GM04503 (cell line): ENCODE data around the gene COX7B.
"Not testable (repeated sequence)": the region's sequence is repeated elsewhere in the genome, so short reads cannot be mapped to it uniquely, and the experiment has no call there.

Source experiments
- DNase-seq: peaks from one replicate; pipeline ENCODE4 v3.0.0-alpha.2; 2012; ENCODE audit warnings: low read depth

Gene COX7B, protein sequence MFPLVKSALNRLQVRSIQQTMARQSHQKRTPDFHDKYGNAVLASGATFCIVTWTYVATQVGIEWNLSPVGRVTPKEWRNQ

DNA sequence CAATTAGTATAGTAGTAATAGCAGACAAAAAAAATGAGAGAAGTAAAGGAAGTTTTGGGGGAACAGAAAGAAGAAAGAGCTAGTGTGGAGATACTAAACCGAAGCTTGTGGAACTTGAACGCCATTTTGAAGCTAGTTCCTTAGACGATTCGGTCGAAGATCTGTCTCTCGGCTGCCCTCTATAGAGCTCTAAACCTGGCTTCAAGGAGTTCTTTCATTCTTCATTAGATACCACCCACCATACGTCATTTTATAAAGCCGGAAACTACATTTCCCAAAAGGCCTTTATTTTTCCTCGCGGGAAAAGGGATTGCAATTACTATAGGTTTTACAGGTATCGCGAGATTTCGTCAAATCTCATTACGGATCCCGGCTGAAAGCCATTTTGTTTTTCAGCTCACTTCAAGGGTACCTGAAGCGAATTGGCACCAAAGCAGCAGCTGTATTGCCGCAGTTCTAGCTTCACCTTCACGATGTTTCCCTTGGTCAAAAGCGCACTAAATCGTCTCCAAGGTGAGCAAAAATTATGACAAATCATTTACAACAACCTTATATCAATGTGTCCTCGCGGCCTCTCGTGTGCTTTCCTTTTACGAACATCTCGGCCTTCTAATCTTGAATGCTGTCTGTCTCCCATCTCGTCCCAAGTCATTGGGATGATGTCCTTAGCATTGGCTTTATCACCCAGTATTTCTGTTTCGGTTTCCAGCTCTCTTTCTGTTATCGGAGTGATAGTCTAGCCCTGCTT is at the start of gene COX7B:
Gene COX7B (plus strand): TSS at position 388 of the 748 bp plus-strand sequence. CDS start 86 bp downstream, at position 474.
- DNase-seq, result peak; percentile 87

DNA sequence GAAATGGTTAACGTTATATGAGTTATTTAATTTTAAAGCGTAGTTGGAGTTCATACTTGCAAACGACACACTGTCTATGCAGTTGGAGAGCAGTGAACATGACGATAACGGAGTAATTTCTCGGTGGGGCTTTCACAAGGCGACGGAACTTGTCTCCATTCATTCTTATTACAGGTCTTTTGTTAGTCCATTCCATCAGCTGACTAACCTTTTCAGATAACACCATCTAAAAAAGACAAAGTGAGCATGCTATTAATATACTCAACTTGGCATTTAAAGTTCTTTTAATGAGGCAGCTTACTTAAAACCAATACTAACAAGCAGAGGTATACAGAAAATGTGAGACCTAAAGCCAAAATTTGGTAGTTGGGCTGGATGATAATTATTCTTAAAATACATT is 23.9 kb upstream of the COX7B start:
- DNase-seq, result no peak

DNA sequence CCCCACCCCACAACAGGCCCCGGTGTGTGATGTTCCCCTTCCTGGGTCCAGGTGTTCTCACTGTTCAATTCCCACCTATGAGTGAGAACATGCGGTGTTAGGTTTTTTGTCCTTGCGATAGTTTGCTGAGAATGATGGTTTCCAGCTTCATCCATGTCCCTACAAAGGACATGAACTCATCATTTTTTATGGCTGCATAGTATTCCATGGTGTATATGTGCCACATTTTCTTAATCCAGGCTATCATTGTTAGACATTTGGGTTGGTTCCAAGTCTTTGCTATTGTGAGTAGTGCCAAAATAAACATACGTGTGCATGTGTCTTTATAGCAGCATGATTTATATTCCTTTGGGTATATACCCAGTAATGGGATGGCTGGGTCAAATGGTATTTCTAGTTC is 17.9 kb upstream of the COX7B start:
- DNase-seq, result not testable (repeated sequence)

DNA sequence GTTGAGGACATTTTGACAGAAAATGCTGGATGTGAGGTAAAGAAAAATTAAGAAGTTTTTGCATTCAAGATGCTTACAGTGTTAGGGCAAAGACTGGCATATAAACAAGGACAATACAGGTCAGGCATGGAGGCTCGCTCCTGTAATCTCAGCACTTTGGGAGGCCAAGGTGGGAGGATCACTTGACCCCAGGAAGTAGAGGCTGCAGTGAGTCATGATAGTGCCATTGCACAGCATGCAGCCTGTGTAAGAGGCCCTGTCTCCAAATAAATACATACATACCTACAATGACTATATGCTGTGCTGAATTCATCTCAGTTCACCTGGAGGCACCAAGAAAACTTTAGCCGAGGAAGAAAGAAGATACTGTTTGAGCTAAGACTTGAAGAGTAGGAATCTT is 6.4 kb upstream of the COX7B start:
- no peak for DNase-seq

DNA sequence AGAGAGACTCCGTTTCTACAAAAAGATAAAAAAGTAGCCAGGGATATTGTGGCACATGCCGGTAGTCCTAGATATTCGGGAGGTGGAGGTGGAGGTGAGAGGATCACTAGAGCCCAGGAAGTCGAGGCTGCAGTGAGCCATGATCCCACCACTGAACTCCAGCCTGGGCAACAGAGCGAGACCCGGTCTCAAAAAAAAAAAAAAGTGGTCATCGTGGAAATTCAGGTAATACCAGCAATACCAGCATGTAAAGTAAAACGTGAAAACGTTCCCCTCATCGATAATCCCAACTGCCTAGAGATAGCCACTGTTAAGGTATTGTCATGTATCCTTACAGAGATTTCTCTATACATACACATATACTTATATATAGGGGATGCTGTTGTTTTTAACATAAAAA is 5.6 kb upstream of the COX7B start:
- no peak for DNase-seq

DNA sequence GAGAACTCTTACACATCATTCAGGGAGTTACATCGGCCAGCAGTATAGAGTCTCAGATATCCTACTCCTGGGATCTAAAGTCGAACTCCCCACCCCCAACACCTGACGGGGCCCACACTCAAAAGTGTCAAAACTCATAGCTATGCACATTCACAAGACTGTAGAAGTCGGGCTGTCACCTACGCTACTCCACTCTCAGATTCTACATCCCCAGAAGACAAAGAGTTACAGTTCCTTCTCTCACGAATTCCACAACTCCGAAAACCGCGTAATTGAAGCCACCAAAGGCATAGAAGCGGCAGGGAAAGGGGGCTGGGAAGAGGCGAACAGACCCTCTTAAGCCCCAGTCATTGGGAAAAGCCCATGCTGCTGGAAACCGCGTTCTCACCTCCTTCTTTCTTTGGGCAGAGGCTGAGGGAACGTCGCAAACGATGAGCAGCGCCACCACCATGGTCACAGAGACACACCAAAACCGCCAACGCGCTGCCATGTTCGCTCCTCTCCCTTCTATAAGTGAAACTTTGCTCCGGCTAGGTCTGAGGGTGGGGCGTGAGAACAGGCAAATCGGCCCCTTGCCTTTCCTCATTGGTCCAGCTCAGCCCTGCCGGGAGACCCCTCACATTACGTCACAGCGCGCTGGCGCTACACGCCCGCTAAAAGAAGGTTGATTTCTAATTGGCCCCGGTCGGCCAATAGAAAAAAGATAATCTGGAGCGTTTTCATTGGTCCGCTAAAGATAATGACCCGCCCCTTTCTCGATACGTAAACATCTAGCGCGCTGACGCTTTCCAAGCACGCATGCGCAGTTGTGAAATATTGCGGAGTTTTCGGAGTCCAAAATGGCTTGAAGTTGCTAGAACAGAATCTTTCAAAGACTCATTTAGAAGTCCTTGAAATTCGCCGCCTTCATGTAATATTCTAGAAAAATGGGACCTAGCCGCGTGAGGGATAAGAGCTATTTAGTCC is 4.1 kb upstream of the COX7B start, which contains the start of gene MAGT1:
Gene MAGT1 (minus strand): TSS at position 515 of the 966 bp plus-strand sequence. CDS start 25 bp downstream, at position 490.
- peak; percentile 80 for DNase-seq

DNA sequence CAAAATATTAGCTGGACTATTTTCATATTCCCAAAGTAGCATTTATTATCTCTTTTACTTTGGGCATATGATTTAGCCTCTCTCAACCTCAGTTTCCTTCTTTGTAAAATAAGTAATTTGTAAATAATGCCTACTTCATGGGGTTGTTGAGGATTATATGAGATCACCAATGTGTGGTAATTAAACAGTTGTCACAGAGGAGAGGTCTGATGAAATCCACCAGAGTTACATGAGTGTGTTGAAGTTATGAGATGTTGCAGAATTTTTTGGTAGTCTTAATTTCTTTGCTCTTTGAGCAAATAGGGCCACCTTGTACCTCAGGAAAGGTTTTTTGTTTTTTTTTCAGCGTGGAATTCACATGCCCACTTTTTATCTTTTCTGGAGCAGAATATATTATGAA is 1.4 kb downstream of the COX7B start:
- DNase-seq, result no peak

DNA sequence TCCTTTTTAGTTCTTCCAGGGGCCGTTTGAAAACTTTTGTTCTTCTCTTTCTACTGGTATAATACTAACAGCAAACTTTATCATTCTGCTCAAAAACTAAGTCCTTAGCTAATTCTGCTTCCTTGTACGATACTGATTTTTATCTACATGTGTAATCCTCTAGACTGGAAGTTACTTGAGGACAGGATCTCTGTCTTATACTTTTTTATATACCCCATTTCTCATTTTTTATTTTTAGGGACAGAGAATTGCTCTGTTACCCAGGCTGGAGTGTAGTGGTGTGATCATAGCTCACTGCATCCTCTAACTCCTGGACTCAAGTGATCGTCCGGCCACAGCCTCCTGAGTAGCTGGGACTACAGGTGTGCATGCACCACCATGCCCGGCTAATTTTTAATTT is 2.2 kb downstream of the COX7B start:
- DNase-seq, result no peak

DNA sequence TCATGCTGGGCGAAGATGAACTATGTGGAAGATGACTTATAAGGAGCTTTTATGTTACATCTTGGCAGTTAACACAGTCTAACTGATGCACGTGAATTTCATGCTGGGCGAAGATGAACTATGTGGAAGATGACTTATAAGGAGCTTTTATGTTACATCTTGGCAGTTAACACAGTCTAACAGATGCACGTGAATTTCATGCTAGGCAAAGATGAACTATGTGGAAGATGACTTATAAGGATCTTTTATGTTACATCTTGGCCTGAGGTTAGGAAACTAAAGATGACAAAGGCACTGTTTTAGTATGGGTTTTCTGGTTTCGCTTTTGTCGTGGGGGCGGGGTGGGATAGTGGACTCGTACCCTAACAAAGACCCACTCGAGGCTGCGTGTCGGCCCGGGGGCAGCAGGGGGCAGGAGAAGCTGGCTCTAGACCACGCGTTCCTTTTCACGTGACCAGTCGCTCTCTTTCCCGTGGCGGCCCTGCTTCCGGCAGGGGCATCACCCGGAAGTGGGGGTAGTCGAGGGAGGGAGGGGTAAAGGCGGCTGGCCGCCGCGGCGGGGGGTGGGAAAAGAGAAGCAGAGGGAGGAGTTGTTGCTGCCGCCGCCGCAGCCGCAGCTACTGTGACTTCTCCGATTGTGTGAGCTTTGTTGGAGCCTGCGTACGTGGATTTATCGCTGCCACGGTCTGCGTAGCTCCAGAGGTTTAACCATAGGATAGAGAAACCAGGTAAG is 11.0 kb downstream of the COX7B start, which contains the start of gene ATP7A:
Gene ATP7A (plus strand): TSS at position 586 of the 733 bp plus-strand sequence. CDS start 60,949 bp downstream, outside the sequence.
- peak; percentile 34 for DNase-seq

DNA sequence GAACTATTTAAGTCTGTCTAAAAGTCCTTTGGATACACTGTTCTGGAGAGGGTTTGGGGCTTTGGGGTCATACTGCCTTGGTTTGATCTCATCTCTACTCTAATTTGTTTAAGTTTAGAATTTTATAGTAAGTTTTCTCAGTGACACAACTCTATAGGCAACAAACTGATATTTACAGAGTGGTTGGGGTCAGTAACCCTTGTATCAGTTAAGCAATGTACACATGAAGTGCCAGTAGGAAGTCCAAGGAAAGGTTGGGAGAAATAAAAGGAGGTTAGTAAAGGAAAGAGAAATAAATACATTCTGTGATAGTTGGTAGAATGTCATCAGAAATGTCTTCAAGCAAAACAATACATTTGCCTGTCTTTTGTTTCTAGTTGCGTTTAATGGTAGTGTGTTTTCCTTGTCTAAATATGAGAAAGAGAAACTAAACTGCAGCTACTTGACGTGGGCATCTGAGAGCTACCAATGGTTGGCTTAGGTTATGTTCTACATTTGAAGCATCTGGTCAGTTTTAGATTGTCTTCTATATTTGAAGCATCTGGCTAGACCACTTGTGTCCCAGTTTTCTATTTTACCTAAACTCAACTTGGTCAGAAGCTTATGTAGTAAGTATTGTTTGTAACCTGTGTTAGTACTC is 18.1 kb downstream of the COX7B start:
- no peak for DNase-seq

DNA sequence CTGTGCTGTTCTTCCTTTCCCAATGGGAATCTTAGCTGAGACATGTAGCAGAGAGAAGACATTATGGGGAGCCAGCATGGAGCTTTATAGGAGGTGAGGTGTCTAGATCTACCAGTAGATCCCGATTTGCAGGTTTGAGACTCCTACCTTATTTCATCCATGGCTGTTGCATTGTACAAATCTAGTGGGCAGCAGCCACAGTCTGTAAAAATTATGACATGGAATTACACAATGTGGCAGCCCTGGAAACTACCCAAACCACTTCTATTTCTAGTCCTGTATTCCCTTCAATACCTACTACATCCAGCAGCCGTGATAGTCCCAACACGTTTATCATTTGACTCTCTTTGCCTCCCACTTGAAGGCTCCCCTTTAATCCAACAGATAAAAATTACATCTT is 19.3 kb downstream of the COX7B start:
- no peak for DNase-seq

DNA sequence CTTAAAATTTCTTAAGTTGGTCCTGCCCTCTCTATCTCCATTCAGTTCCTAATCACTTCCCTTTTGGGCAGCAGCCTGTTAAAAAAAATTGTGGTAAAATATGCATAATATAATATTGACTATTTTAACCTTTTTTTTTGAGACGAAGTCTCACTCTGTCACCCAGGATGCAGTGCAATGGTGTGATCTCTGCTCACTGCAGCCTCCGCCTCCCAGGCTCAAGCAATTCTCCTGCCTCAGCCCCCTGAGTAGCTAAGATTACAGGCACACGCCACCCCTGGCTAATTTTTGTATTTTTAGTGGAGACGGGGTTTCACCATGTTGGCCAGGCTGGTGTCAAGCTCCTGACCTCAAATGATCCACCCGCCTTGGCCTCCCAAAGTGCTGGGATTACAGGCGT is 20.1 kb downstream of the COX7B start:
- not testable (repeated sequence) for DNase-seq

DNA sequence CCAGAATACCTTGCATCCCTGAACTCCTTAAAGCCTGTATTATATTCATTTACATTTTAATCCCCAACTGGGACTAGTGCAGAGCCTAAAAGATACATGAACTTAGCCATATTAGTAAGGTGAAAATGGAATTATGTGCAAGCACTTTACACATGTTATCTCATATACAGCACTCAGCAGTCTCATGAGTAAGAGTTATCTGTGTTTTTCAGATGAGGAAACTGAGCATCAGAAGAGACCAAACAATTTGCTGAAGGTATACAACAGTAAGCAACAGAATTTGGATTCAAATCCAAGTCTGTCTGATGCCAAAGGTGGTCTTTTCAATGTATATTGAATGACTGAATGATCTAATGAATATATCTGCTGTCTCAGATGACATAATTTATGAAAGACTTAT is 23.5 kb downstream of the COX7B start:
- DNase-seq, result no peak

DNA sequence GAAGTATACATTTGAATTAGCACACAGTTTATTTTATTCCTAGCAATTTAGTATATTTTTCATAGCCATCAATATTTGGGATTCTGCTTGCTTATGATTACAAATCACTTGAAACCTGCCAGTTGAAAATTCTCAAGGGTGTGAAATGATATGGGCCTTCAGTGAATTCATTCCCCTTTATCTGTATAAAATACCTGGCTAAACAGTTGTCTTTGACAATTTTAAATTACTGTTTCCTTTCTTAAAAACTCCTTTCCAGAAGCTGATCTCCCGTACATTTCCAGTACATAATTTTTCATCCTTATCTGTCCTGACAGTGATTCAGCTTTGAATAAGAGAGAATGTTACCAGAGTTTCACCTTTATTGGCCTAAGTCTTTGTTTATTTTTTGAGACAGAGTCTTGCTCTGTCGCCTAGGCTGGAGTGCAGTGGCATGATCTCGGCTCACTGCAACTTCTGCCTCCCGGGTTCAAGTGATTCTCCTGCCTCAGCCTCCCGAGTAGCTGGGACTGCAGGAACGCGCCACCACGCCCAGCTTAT is 25.1 kb downstream of the COX7B start:
- DNase-seq, result no peak

DNA sequence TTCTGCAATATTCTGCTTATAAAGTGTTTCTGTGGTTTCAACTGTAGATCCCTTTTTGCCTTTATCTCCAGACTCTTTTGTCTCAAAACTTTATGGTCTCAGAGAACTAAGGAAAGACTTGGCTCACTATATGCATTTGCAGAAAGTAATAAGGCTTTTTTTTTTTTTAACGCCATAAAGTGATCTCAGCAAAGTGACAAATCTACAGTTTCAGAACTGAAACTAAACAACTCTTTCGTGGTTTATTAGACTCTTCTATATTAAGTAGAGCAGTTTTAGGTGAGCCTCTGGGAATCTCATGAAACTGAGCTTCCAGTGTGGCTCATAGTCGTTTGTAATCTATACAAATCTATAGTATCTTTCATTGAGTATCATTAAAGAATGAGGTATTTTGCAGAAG is 26.5 kb downstream of the COX7B start:
- no peak for DNase-seq

DNA sequence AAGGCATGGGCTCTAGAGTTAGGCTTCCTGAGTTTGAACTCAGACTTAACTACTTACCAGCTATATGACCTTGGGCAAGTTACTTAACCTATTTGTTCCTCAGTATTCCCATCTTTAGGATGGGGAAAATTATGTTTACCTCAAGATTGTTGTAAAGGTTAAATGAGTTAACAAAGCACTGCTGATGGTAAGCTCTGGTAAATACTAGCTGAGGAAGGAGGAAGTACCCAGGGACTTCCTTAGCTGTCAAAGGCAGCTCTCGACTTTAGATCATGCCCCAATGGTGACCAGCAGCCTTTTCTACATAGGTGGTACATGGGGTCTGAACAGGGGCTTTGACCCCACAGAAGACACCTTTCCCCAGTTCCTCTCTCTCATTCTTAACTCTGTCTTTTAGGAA is 31.3 kb downstream of the COX7B start:
- no peak for DNase-seq

DNA sequence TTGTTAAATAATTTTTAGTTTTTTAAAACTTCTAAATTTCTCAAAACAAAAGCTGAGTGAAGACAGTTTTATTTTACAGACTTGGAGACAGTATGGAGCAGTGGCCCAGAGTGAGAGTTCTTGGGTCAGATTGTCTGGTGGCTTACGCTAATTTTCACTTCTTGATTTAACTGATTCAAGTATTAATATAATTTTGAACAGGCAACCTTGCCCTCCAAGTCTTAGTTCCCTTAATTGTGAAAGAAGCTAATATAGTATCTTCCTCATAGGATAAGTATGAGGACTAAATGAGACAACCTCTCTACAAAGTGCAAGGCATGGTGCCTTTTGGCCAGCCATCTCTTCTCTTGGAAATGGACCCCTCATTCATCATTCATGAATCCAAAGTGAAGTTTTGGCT is 36.6 kb downstream of the COX7B start:
- no peak for DNase-seq

DNA sequence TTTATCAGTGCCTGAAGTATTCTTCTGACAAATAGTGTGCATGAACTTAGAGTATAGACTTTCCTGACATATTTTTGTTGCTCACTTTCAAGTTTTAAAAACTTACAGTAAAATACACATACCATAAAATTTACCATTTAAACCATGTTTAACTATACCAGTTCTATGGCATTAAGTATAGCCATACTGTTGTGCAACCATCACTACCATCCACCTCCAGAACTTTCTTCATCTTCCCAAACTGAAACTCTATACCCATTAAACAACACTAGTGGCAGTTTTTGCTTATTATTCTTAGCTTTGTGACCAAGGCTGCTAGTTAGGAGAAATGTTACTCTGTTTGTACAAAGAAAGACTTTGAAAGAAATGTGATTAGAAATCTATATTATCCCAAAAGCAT is 37.0 kb downstream of the COX7B start:
- DNase-seq, result no peak

DNA sequence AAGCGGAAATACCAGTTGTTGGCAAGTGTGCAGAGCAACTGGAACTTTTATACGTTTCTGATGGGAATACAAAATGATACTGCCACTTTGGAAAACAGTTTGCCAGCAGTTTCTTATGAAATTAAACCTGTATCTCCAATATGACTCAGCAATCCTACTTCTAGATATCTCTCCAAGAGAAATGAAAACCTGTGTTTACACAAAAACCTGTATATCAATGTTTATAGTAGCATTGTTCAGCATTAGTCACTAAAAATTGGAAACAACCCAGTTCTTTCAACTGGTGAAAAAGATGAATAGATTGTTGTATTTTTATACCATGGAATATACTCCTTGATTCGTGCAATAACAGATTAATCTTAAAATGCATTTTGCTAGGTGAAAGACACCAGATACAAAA is 38.0 kb downstream of the COX7B start:
- DNase-seq, result no peak

DNA sequence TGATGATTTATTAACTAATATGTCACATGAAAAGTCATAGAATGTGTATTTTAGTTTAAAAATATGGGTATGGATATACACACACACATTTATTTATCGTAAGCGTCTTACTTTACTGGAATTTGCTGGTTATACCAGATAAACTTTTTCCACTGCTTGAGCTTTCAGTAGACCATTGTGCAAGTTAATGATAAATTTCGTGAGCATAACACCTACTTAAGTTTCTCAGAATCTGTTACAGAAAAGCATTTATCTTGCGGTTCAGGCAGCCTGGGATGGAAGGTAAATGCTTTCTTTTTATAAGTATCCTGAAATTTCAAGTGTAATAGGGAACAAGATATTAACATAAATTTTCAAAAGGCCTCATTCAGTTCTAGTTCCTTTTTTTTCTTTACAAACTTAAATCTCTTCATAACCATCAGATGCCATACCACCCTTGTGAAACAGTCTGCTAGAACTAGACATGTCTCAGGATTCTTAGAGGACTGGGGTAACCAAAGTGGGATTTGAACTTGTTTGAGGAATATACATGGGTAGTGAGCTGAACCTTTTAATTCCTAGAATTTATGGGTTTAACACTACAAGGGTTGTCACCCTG is 38.9 kb downstream of the COX7B start:
- no peak for DNase-seq

DNA sequence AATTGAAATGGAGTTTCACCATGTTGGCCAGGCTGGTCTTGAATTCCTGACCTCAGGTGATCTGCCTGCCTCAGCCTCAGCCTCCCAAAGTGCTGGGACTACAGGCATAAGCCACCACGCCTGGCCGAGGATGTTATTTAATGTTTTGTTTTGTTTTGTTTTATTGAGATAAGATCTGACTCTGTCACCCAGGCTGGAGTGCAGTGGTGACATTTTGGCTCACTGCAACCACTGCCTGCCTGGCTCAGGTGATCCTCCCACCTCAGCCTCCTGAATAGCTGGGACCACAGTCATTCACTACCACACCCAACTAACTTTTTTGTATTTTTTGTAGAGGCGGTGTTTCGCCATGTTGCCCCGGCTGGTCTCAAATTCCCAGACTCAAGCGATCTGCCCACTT is 45.8 kb downstream of the COX7B start:
- not testable (repeated sequence) for DNase-seq
